C4-2B (cell line): ENCODE measurements around the gene VRK3.

Experiments used
- CTCF ChIP-seq: fragments of 450-650 bp; conservative IDR thresholded peaks from 2 replicates; pipeline ENCODE4 v1.5.1; 2017; ENCODE audit warnings: mild to moderate bottlenecking
- ZFX ChIP-seq: fragments of 450-650 bp; IDR thresholded peaks from 2 replicates; pipeline ENCODE4 v1.6.1; 2017

- TF ChIP-seq CTCF (no peak), ZFX (no peak)
Measured at GRCh38 chr19:49951806-49952478, 73.2 kb downstream of the VRK3 start.
